Activated CD8-positive, alpha-beta memory T cell treated with anti-CD3 and anti-CD28 coated beads for 36 hours (primary cell): Measurements from ENCODE around the gene ANO5. TPM values are rescaled to one million over a fixed set of nuclear protein-coding genes. Genes with fewer than 3 reads are reported as not detected.
"Not testable (repeated sequence)": the region's sequence is repeated elsewhere in the genome, so short reads cannot be mapped to it uniquely, and the experiment has no call there.

Experiments
- CTCF ChIA-PET: fragments of 350-600 bp; sonication (Branson Sonifier 250); formaldehyde crosslinking; loops from one replicate; lab custom pipeline; 2021; ENCODE audit warnings: antibody characterized with exemption; lab: Charles Lee
- POLR2A ChIA-PET: fragments of 350-600 bp; sonication (Branson Sonifier 250); formaldehyde crosslinking; loops from one replicate; lab custom pipeline; 2021; ENCODE audit warnings: antibody characterized with exemption; lab: Charles Lee
- total RNA-seq, 2 experiments: library from RNA; stranded (reverse); gene quantifications; one replicate each; pipeline ENCODE4 v1.2.3, GENCODE V29; 2021

The ANO5 gene
- total RNA-seq, 2 experiments from 2014 or later, result not detected

GRCh38 chr11:22194907-22195306, 2.0 kb downstream of the ANO5 start:
- CTCF ChIA-PET, result no interaction called here
- POLR2A ChIA-PET, result no interaction called here

- CTCF ChIA-PET, result no interaction called here
Observed at GRCh38 chr11:22197139-22198005, 4.5 kb downstream of the ANO5 start.

GRCh38 chr11:22199243-22199642, 6.4 kb downstream of the ANO5 start:
- ChIA-PET CTCF (no interaction called here), POLR2A (no interaction called here)

More at GRCh38 chr11:22197139-22198005, 4.5 kb downstream of the ANO5 start:
- POLR2A ChIA-PET, result no interaction called here

GRCh38 chr11:22203281-22203680, 10.4 kb downstream of the ANO5 start:
- ChIA-PET CTCF (no interaction called here), POLR2A (no interaction called here)

GRCh38 chr11:22207162-22207561, 14.3 kb downstream of the ANO5 start:
- POLR2A ChIA-PET, result no interaction called here
- CTCF ChIA-PET, result no interaction called here

GRCh38 chr11:22208151-22208858, 15.4 kb downstream of the ANO5 start:
- ChIA-PET POLR2A (no interaction called here), CTCF (no interaction called here)

GRCh38 chr11:22216940-22217339, 24.1 kb downstream of the ANO5 start:
- CTCF ChIA-PET, result no interaction called here
- POLR2A ChIA-PET, result no interaction called here

- POLR2A ChIA-PET, result no interaction called here
- CTCF ChIA-PET, result no interaction called here
Observed at GRCh38 chr11:22221143-22221542, 28.3 kb downstream of the ANO5 start.

- CTCF ChIA-PET, result no interaction called here
Observed at GRCh38 chr11:22225190-22225589, 32.3 kb downstream of the ANO5 start.

GRCh38 chr11:22234743-22235142, 41.9 kb downstream of the ANO5 start:
- ChIA-PET CTCF (no interaction called here), POLR2A (no interaction called here)

More at GRCh38 chr11:22225190-22225589, 32.3 kb downstream of the ANO5 start:
- POLR2A ChIA-PET, result no interaction called here

GRCh38 chr11:22244986-22245592, 52.2 kb downstream of the ANO5 start:
- CTCF ChIA-PET, result interaction anchor here (1.0 kb wide), 1 partner anchor 60 kb away, joined by 4 read pairs; no protein-coding TSS in a partner anchor
- POLR2A ChIA-PET, result no interaction called here

- ChIA-PET POLR2A (no interaction called here), CTCF (no interaction called here)
Observed at GRCh38 chr11:22246992-22247391, 54.1 kb downstream of the ANO5 start.

- POLR2A ChIA-PET, result no interaction called here
- CTCF ChIA-PET, result no interaction called here
Observed at GRCh38 chr11:22249871-22250270, 57.0 kb downstream of the ANO5 start.

- POLR2A ChIA-PET, result no interaction called here
- CTCF ChIA-PET, result no interaction called here
Observed at GRCh38 chr11:22256876-22257275, 64.0 kb downstream of the ANO5 start.

- CTCF ChIA-PET, result no interaction called here
- POLR2A ChIA-PET, result no interaction called here
Observed at GRCh38 chr11:22263613-22264012, 70.7 kb downstream of the ANO5 start.

GRCh38 chr11:22268983-22269624, 76.2 kb downstream of the ANO5 start:
- CTCF ChIA-PET, POLR2A ChIA-PET: not testable (repeated sequence)

- ChIA-PET POLR2A (no interaction called here), CTCF (no interaction called here)
Observed at GRCh38 chr11:22273781-22274180, 80.9 kb downstream of the ANO5 start.

- ChIA-PET CTCF (no interaction called here), POLR2A (no interaction called here)
Observed at GRCh38 chr11:22275600-22275999, 82.7 kb downstream of the ANO5 start.

- ChIA-PET CTCF (no interaction called here), POLR2A (no interaction called here)
Observed at GRCh38 chr11:22276535-22276934, 83.7 kb downstream of the ANO5 start.

GRCh38 chr11:22284991-22285390, 92.1 kb downstream of the ANO5 start:
- POLR2A ChIA-PET, CTCF ChIA-PET: not testable (repeated sequence)
